Hepatocyte (in vitro differentiated cells): ENCODE data around the gene DOLPP1. TPM values are rescaled to one million over a fixed set of nuclear protein-coding genes. Genes with fewer than 3 reads are reported as not detected.

ENCODE experiments used
- DNase-seq: peaks from one replicate; pipeline ENCODE4 v3.0.0-alpha.2; 2016; ENCODE audit warnings: low spot score
- H2AFZ ChIP-seq: fragments of 200-600 bp; sonication (generic); 2 replicates; pipeline ENCODE4 v1.6.0; 2016; ENCODE audit warnings: antibody characterized with exemption, mild to moderate bottlenecking
- H3K27ac ChIP-seq: fragments of 200-600 bp; sonication (generic); 2 replicates; pipeline ENCODE4 v1.5.1; 2016; ENCODE audit warnings: mild to moderate bottlenecking
- H3K27me3 ChIP-seq: fragments of 200-600 bp; sonication (generic); 2 replicates; pipeline ENCODE4 v1.6.1; 2016
- H3K36me3 ChIP-seq: fragments of 200-600 bp; sonication (generic); replicated peaks from 2 replicates; pipeline ENCODE4 v1.5.1; 2016; ENCODE audit warnings: low read depth; ENCODE audit not compliant: insufficient read depth
- H3K4me1 ChIP-seq: fragments of 200-600 bp; sonication (generic); 2 replicates; pipeline ENCODE4 v1.5.1; 2016; ENCODE audit warnings: mild to moderate bottlenecking, moderate library complexity; ENCODE audit not compliant: insufficient read depth
- H3K4me2 ChIP-seq: fragments of 200-600 bp; sonication (generic); 2 replicates; pipeline ENCODE4 v1.6.0; 2016
- H3K4me3 ChIP-seq: fragments of 200-600 bp; sonication (generic); 2 replicates; pipeline ENCODE4 v1.5.1; 2016; ENCODE audit warnings: mild to moderate bottlenecking
- H3K79me2 ChIP-seq: fragments of 200-600 bp; sonication (generic); 2 replicates; pipeline ENCODE4 v1.6.0; 2017; ENCODE audit warnings: mild to moderate bottlenecking
- H3K9me2 ChIP-seq: fragments of 200-600 bp; sonication (generic); replicated peaks from 2 replicates; pipeline ENCODE4 v1.6.0; 2017; ENCODE audit warnings: mild to moderate bottlenecking; ENCODE audit not compliant: insufficient read depth
- H3K9me3 ChIP-seq: fragments of 200-600 bp; sonication (generic); 2 replicates; pipeline ENCODE4 v1.5.1; 2016; ENCODE audit warnings: low read depth, mild to moderate bottlenecking
- H4K20me1 ChIP-seq: fragments of 200-600 bp; sonication (generic); 2 replicates; pipeline ENCODE4 v1.6.0; 2016; ENCODE audit warnings: mild to moderate bottlenecking; ENCODE audit not compliant: insufficient read depth, poor library complexity, severe bottlenecking
- EZH2 ChIP-seq: fragments of 200-600 bp; sonication (generic); IDR thresholded peaks from 2 replicates; pipeline ENCODE4 v1.6.1; 2016; ENCODE audit warnings: antibody characterized with exemption, mild to moderate bottlenecking, borderline replicate concordance
- EZH2phosphoT487 ChIP-seq: fragments of 200-600 bp; sonication (generic); IDR thresholded peaks from one replicate; pipeline ENCODE4 v1.6.1; 2018; ENCODE audit warnings: antibody characterized with exemption, mild to moderate bottlenecking, low read depth, moderate library complexity; ENCODE audit not compliant: unreplicated experiment, severe bottlenecking
- WGBS: methylation state at CpG from one replicate; pipeline ENCODE4 v1.1.6; 2016; ENCODE audit warnings: low lambda C conversion rate; ENCODE audit errors: missing lambda C conversion rate; 5-methylcytosine and 5-hydroxymethylcytosine counted together
- polyA plus RNA-seq: library from polyadenylated mRNA; unstranded; fragments of >200 nt; fragmentation: Nextera tagmentation; extraction: Ambion mirVana; gene quantifications from 2 replicates; pipeline ENCODE4 v1.2.1, GENCODE V29; 2016
- total RNA-seq: library from RNA; depleted of rRNA; stranded (reverse); fragments of >200 nt; gene quantifications from 2 replicates; pipeline ENCODE4 v1.2.3, GENCODE V29; 2014
- TF ChIP-seq, protein P1 (sequence below): fragments of 200-600 bp; sonication (generic); IDR thresholded peaks from 2 replicates; pipeline ENCODE4 v1.5.1; 2016; ENCODE audit warnings: antibody characterized with exemption, mild to moderate bottlenecking; ENCODE audit not compliant: poor library complexity

DOLPP1 gene
- total and polyA plus RNA-seq, 2 experiments from 2014 or later, result 16.2 to 20.6 TPM

DNA sequence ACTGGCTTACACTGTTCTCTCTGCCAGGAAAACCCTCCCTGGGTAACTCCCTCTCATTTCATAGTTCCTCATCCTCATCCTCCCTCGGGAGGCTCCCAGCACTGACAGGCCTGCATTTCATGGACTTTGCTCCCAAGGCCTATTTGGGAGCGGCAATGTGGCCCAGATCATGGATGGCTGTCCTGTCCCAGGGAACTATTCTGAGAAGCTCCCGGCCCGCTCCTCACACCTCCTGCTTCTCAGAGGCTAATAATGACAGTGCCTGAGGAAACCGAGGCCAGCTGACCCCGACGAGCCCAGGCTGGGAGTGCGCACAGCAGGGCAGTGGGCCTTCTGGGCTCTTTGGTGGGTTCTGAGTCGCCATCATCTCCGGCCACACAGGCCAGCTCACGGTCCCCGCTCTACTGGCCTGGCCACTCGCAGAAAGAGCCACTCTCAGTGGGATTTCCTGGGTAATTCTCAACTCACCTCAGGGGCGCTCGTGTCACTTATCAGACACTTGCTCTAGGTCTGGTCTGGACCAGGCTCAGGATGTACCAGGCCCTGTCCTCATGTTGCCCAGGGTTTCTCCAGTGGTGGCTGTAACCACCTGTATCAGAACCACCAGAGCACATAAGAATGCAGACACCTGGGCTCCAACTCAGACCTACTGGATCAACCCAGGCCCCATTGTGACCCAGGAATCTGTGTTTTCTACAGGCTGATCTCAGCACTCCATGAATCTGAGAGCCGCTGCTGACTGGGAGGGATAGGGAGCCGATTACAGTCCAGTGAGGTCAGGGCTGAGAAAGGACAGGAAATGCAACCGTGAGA, 2.0 kb upstream of the DOLPP1 start:
- H3K4me1 ChIP-seq, result peaks cover 5% of the 10 kb centered on the region
- no peaks in the 10 kb centered on the region for H3K9me2 ChIP-seq
- DNase-seq, result no peak
- no peak overlapping the region for H2AFZ ChIP-seq
- WGBS, result 84% methylated on average over 18 of the region's 18 CpGs
- no peak for TF ChIP-seq EZH2
- TF ChIP-seq EZH2phosphoT487, result no peak
- TF ChIP-seq, protein P1, sequence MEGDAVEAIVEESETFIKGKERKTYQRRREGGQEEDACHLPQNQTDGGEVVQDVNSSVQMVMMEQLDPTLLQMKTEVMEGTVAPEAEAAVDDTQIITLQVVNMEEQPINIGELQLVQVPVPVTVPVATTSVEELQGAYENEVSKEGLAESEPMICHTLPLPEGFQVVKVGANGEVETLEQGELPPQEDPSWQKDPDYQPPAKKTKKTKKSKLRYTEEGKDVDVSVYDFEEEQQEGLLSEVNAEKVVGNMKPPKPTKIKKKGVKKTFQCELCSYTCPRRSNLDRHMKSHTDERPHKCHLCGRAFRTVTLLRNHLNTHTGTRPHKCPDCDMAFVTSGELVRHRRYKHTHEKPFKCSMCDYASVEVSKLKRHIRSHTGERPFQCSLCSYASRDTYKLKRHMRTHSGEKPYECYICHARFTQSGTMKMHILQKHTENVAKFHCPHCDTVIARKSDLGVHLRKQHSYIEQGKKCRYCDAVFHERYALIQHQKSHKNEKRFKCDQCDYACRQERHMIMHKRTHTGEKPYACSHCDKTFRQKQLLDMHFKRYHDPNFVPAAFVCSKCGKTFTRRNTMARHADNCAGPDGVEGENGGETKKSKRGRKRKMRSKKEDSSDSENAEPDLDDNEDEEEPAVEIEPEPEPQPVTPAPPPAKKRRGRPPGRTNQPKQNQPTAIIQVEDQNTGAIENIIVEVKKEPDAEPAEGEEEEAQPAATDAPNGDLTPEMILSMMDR, result no peak
- no peak overlapping the region for H3K27ac ChIP-seq
- H4K20me1 ChIP-seq, result no peaks in the 10 kb centered on the region
- H3K4me2 ChIP-seq, result no peak overlapping the region
- no peaks in the 10 kb centered on the region for H3K36me3 ChIP-seq
- peaks cover 27% of the 10 kb centered on the region for H3K79me2 ChIP-seq
- H3K27me3 ChIP-seq, result no peaks in the 10 kb centered on the region
- no peak overlapping the region for H3K4me3 ChIP-seq
- no peaks in the 10 kb centered on the region for H3K9me3 ChIP-seq

DNA sequence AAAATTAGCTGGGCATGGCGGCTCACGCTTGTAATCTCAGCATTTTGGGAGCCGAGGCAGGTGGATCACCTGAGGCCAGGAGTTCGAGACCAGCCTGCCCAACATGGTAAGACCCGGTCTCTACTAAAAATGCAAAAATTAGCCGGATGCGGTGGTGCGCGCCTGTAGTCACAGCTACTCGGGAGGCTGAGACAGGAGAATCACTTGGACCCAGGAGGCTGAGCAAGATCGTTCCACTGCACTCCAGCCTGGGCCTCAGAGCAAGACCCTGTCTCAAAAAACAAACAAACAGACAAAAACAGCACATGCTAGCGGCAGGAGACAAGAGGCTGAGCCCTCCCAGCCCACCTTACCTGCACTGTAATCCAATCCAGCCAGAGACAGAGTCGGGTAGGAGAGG, 1.1 kb upstream of the DOLPP1 start:
- no peak for TF ChIP-seq EZH2phosphoT487
- TF ChIP-seq, protein P1, result no peak
- TF ChIP-seq EZH2, result no peak
- Histone ChIP-seq H3K4me3 (peak overlapping the region; percentile 32), H2AFZ (peak overlapping the region; percentile 34), H3K4me1 (peaks cover 5% of the 10 kb centered on the region), H3K79me2 (peaks cover 27% of the 10 kb centered on the region), H3K9me2 (no peaks in the 10 kb centered on the region), H3K36me3 (no peaks in the 10 kb centered on the region), H3K4me2 (peak overlapping the region; percentile 77), H3K27ac (no peak overlapping the region), H3K9me3 (no peaks in the 10 kb centered on the region), H3K27me3 (no peaks in the 10 kb centered on the region), H4K20me1 (no peaks in the 10 kb centered on the region)
- WGBS, result 90% methylated on average over 13 of the region's 13 CpGs
- DNase-seq, result no peak

DNA sequence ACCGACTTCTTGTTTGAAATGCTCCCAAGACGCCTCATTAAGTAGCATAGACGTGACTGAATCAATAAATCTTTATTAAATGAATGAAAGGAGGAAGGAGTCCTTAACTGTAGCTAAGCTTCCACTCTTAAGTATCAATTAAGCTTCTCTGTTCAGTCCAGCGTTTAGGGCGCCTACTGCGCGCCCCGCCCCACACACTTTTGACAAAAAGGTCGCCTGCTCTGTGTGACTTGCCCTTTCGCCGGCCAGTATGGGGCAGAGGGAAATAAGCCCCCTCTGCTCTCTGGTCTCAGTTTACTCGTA, 662 bp upstream of the DOLPP1 start:
- H3K4me1 ChIP-seq, result peaks cover 5% of the 10 kb centered on the region
- no peaks in the 10 kb centered on the region for H3K36me3 ChIP-seq
- H2AFZ ChIP-seq, result peak overlapping the region; percentile 34
- H3K9me3 ChIP-seq, result no peaks in the 10 kb centered on the region
- 8% methylated on average over 12 of the region's 12 CpGs for WGBS
- H3K79me2 ChIP-seq, result peaks cover 27% of the 10 kb centered on the region
- no peaks in the 10 kb centered on the region for H3K9me2 ChIP-seq
- no peaks in the 10 kb centered on the region for H4K20me1 ChIP-seq
- no peaks in the 10 kb centered on the region for H3K27me3 ChIP-seq
- no peak overlapping the region for H3K27ac ChIP-seq
- peak overlapping the region; percentile 32 for H3K4me3 ChIP-seq
- peak overlapping the region; percentile 77 for H3K4me2 ChIP-seq
- no peak for DNase-seq
- no peak for TF ChIP-seq EZH2phosphoT487
- no peak for TF ChIP-seq EZH2

DNA sequence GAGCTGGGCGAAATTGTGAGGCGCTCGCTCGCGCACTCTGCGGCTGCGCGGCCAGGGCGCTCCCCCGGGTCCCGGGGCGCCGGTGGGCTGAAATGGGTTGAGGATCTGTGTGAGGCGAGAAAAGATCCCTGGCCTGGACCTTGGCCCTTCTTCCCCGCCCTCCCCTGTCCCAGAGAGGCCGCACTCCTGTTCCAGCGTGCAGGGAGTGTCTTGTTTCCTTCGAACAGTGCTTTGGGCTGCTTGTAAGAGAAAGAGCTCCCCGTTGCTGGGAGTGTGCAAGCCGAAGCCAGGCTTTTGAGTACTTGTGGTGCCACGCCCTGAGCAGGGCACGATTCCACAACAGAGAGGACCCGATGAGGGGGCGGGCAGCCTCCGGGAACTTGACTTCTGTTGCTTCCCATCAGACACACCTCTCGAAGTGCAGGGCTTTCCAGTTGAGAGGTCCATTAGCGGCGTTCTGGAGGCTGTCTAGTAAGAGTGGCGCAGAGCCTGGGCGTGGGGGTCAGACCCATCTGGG, 535 bp downstream of the DOLPP1 start:
- peak overlapping the region; percentile 97 for H3K4me2 ChIP-seq
- WGBS, result 5% methylated on average over 30 of the region's 30 CpGs
- H4K20me1 ChIP-seq, result no peaks in the 10 kb centered on the region
- TF ChIP-seq, protein P1, result no peak
- no peak for TF ChIP-seq EZH2
- no peak for TF ChIP-seq EZH2phosphoT487
- peaks cover 27% of the 10 kb centered on the region for H3K79me2 ChIP-seq
- H2AFZ ChIP-seq, result peak overlapping the region; percentile 54
- DNase-seq, result no peak
- H3K9me3 ChIP-seq, result no peaks in the 10 kb centered on the region
- peaks cover 5% of the 10 kb centered on the region for H3K4me1 ChIP-seq
- peak overlapping the region; percentile 71 for H3K27ac ChIP-seq
- no peaks in the 10 kb centered on the region for H3K36me3 ChIP-seq
- H3K27me3 ChIP-seq, result no peaks in the 10 kb centered on the region
- peak overlapping the region; percentile 67 for H3K4me3 ChIP-seq
- H3K9me2 ChIP-seq, result no peaks in the 10 kb centered on the region
